K562 (cell line): ENCODE results near the gene ZMIZ1. TPM values are rescaled to one million over a fixed set of nuclear protein-coding genes. Genes with fewer than 3 reads are reported as not detected.

ENCODE experiments used
- ATAC-seq: fragments of 200-7000 bp; cut with Tn5 transposase; 3 replicates; pipeline ENCODE4 v1.9.1; 2020; ENCODE audit warnings: moderate library complexity
- BruUV-seq: library from RNA; stranded (reverse); fragments of 400-500 nt; replicated peaks from 2 replicates; lab custom pipeline; 2021; lab: Mats Ljungman, UMichigan
- CTCF ChIA-PET: fragments of 300-600 bp; formaldehyde crosslinking; extraction: SDS; loops from one replicate; lab custom pipeline; 2021; ENCODE audit warnings: low intra/inter-chr PET ratio; lab: Yijun Ruan, JAX
- POLR2A ChIA-PET: fragments of 300-600, 350-650 bp; sonication (Branson Sonifier 250); formaldehyde crosslinking; extraction: SDS; loops from one replicate; lab custom pipeline; 2021; ENCODE audit warnings: antibody characterized with exemption, inconsistent platforms; lab: Yijun Ruan, JAX
- DNase-seq, 4 experiments: peaks; one replicate each; pipeline versions ENCODE4 v3.0.0 to v3.0.0-alpha.2; 2011 to 2018; ENCODE audit warnings: low spot score in 3 of 4, mixed read lengths in 3 of 4; ENCODE audit errors: extremely low read depth in 1 of 4
- FAIRE-seq: peaks from 2 replicates; lab custom pipeline; 2011; peaks lifted over from hg19 to GRCh38; lab: Jason Lieb, UNC
- H2AFZ ChIP-seq: 2 replicates; pipeline ENCODE4 v1.6.0; 2011; ENCODE audit warnings: low read depth, low read length, control low read depth, inconsistent platforms
- H3K27ac ChIP-seq: fragments of 200-600 bp; 3 replicates; pipeline ENCODE4 v1.8.0; 2011; ENCODE audit warnings: low read depth, mild to moderate bottlenecking, control low read depth, inconsistent platforms, low read length, moderate library complexity, mixed read lengths; ENCODE audit errors: extremely low read depth
- H3K27me3 ChIP-seq, 2 experiments: fragments of 300-600 bp in 1 of 2; 2 replicates in 1 of 2; 3 replicates in 1 of 2; pipeline versions ENCODE4 v1.6.0 to v1.8.0; 2011; ENCODE audit warnings: inconsistent platforms in 2 of 2, low read length in 2 of 2, mild to moderate bottlenecking in 1 of 2, mixed read lengths in 1 of 2, moderate library complexity in 1 of 2; ENCODE audit not compliant: control insufficient read depth in 2 of 2, insufficient read depth in 2 of 2
- H3K36me3 ChIP-seq: fragments of 300-600 bp; 3 replicates; pipeline ENCODE4 v1.8.0; 2011; ENCODE audit warnings: mild to moderate bottlenecking, low read length, inconsistent platforms; ENCODE audit not compliant: control insufficient read depth, insufficient read depth
- H3K4me1 ChIP-seq, 2 experiments: fragments of 200-600 bp in 1 of 2; replicated peaks in 1 of 2; 2 replicates in 1 of 2; 3 replicates in 1 of 2; pipeline versions ENCODE4 v1.5.1 to v1.8.0; 2011; ENCODE audit warnings: inconsistent platforms in 2 of 2, low read length in 2 of 2, mild to moderate bottlenecking in 1 of 2, mixed read lengths in 1 of 2, moderate library complexity in 1 of 2; ENCODE audit not compliant: control insufficient read depth in 2 of 2, insufficient read depth in 2 of 2
- H3K4me2 ChIP-seq: 2 replicates; pipeline ENCODE4 v1.6.1; 2011; ENCODE audit warnings: low read length, control low read depth, inconsistent platforms, mixed read lengths; ENCODE audit not compliant: insufficient read depth
- H3K4me3 ChIP-seq: fragments of 200-600 bp; sonication (generic), shearing (Covaris generic); 2 replicates; pipeline ENCODE4 v1.5.1; 2016; ENCODE audit warnings: control low read depth, inconsistent platforms
- H3K79me2 ChIP-seq: fragments of 200-600 bp; 3 replicates; pipeline ENCODE4 v1.8.0; 2011; ENCODE audit warnings: low read length, inconsistent platforms; ENCODE audit not compliant: control insufficient read depth, insufficient read depth
- H3K9ac ChIP-seq, 2 experiments: 2 replicates each; pipeline versions ENCODE4 v1.6.0 to v1.6.1; 2011; ENCODE audit warnings: low read depth in 2 of 2, low read length in 2 of 2, control low read depth in 1 of 2, inconsistent platforms in 1 of 2, mild to moderate bottlenecking in 1 of 2, mixed read lengths in 1 of 2; ENCODE audit not compliant: insufficient read depth in 1 of 2
- H3K9me1 ChIP-seq: one replicate; pipeline ENCODE4 v1.6.0; 2011; ENCODE audit warnings: inconsistent platforms, mild to moderate bottlenecking, low read length, moderate library complexity; ENCODE audit not compliant: control insufficient read depth, insufficient read depth
- H3K9me3 ChIP-seq: replicated peaks from 2 replicates; pipeline ENCODE4 v1.5.1; 2011; ENCODE audit warnings: low read depth, low read length, inconsistent platforms; ENCODE audit not compliant: control insufficient read depth, insufficient read depth
- H4K20me1 ChIP-seq: replicated peaks from 2 replicates; pipeline ENCODE4 v1.6.1; 2011; ENCODE audit warnings: low read length, inconsistent platforms, mixed read lengths; ENCODE audit not compliant: control insufficient read depth, insufficient read depth
- CBX1 ChIP-seq: sonication (generic); IDR thresholded peaks from 2 replicates; pipeline ENCODE4 v1.6.1; 2016; ENCODE audit warnings: antibody characterized with exemption, low read depth, mild to moderate bottlenecking
- GTF3C2 ChIP-seq: IDR thresholded peaks from 3 replicates; pipeline ENCODE4 v1.6.1; 2011; ENCODE audit warnings: borderline replicate concordance, mild to moderate bottlenecking, moderate library complexity; ENCODE audit not compliant: insufficient read length; ENCODE audit errors: extremely low read depth
- KLF13 ChIP-seq: fragments of 450-650 bp; IDR thresholded peaks from 2 replicates; pipeline ENCODE4 v1.6.1; 2016; ENCODE audit warnings: missing genetic modification characterization, low read depth, mild to moderate bottlenecking, missing compliant biosample characterization, moderate library complexity, borderline replicate concordance
- MAX ChIP-seq: sonication (generic); formaldehyde crosslinking; IDR thresholded peaks from 2 replicates; pipeline ENCODE4 v1.9.0; 2022; ENCODE audit warnings: mild to moderate bottlenecking, missing genetic modification reagents
- PRPF4 ChIP-seq: fragments of 200-400 bp; formaldehyde crosslinking; IDR thresholded peaks from one replicate; pipeline ENCODE4 v1.6.1; 2017; ENCODE audit warnings: low read length, low read depth, mild to moderate bottlenecking; ENCODE audit not compliant: insufficient read depth, poor library complexity, severe bottlenecking
- RAD51 ChIP-seq: fragments of 450-650 bp; IDR thresholded peaks from 2 replicates; pipeline ENCODE4 v1.7.1; 2016; ENCODE audit warnings: low read depth, mild to moderate bottlenecking, borderline replicate concordance
- SMARCA5 ChIP-seq: fragments of 450-650 bp; IDR thresholded peaks from 2 replicates; pipeline ENCODE4 v1.6.1; 2016
- STAT5B ChIP-seq: fragments of 250-450 bp; sonication (Bioruptor Pico); IDR thresholded peaks from 2 replicates; pipeline ENCODE4 v1.8.0; 2021; ENCODE audit warnings: mild to moderate bottlenecking, inconsistent platforms
- TCF3 ChIP-seq: sonication (generic); formaldehyde crosslinking; IDR thresholded peaks from 2 replicates; pipeline ENCODE4 v1.4.0; 2020; ENCODE audit warnings: mild to moderate bottlenecking, missing genetic modification reagents
- ZNF354B ChIP-seq: fragments of 250-450 bp; sonication (Bioruptor Pico); IDR thresholded peaks from 2 replicates; pipeline ENCODE4 v1.4.0; 2020
- ZNF507 ChIP-seq: conservative IDR thresholded peaks from 2 replicates; pipeline ENCODE4 v1.6.1; 2017; ENCODE audit warnings: missing genetic modification characterization, missing compliant biosample characterization
- WGBS: fragments of 100-300 bp; shearing (Covaris generic); methylation state at CpG from one replicate; pipeline ENCODE4 v1.1.6; 2016; ENCODE audit warnings: low coverage, mixed read lengths; ENCODE audit not compliant: insufficient coverage; ENCODE audit errors: missing lambda C conversion rate; 5-methylcytosine and 5-hydroxymethylcytosine counted together
- in situ Hi-C: fragments of 300-500 bp; cut with MboI; formaldehyde crosslinking; loops from 4 replicates; pipeline ENCODE4 v1.15.0; 2018; ENCODE audit warnings: inconsistent platforms, mixed read lengths
- intact Hi-C: fragments of 100-400 bp; cut with micrococcal nuclease; formaldehyde crosslinking; loops from 2 replicates; pipeline ENCODE4 v1.14.2; 2022
- polyA plus RNA-seq, 8 experiments: library from polyadenylated mRNA; depleted of rRNA in 4 of 8; stranded (reverse) in 5 of 8; unstranded in 3 of 8; fragments of >200 nt; fragmentation: Nextera tagmentation in 2 of 8; fragmentation: Illumina TruSeq in 1 of 8; extraction: Ambion mirVana in 2 of 8; extraction: Trizol in 1 of 8; gene quantifications; 2 replicates each; pipeline versions ENCODE4 v1.2.1 to v1.2.3, GENCODE V29; 2011 to 2014; ENCODE audit warnings: inconsistent platforms in 1 of 8, missing spikeins in 1 of 8
- total RNA-seq, 7 experiments: library from RNA; depleted of rRNA in 6 of 7; stranded (reverse); fragments of >200 nt in 6 of 7; fragmentation: Illumina TruSeq in 2 of 7; extraction: Trizol in 2 of 7; gene quantifications; 2 replicates each; pipeline versions ENCODE4 v1.2.1 to v1.2.3, GENCODE V29; 2011 to 2021; ENCODE audit warnings: low replicate concordance in 1 of 7

The ZMIZ1 gene
- total and polyA plus RNA-seq, 9 of the 15 experiments (the other 6 are each of a cell fraction or from before 2014, with no cell fraction given): 1.0 to 37.3 (median 4.3) TPM

DNA sequence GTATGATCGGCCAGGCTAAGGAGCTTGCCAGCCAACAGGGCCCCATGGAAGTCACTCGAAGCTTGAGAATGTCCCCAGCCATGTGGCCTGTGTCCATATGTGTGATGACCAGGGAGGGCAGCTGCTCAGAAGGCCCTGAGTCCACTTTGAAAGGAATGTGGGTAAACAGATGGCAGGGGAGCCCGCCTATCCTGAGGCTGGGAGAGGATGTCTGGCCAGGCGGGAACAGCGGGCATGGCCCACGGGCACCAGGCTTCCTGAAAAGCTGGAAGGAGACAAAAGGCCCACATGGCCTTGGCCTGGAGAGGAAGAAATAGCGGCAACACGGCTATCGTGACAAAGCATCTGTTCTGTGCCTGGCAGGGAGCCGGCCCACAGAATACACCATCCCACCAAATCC lies 140.6 kb downstream of the ZMIZ1 start:
- no TSS peak for BruUV-seq
- FAIRE-seq (no peak), ATAC-seq (no peak)
- POLR2A ChIA-PET: no interaction called here
- Histone ChIP-seq H3K9me1 (peaks cover 6% of the 10 kb centered on the region), H3K27ac (no peak overlapping the region), H4K20me1 (no peaks in the 10 kb centered on the region; the same call in 1 of the 2 replicates), H3K4me2 (no peak overlapping the region), H3K79me2 (no peaks in the 10 kb centered on the region), H3K4me1 (no peaks in the 10 kb centered on the region), H3K4me3 (no peak overlapping the region), H3K9ac (no peak overlapping the region)
- in situ Hi-C loops: no loop called here
- intact Hi-C loops: no loop called here
- TF ChIP-seq MAX (CRISPR knock-in tag) (0 out of 2 replicates have a peak, but pooled peaks have one; percentile 26), CBX1 (no peak)
- TF ChIP-seq, all 486 proteins: peak for 1
- H3K36me3 ChIP-seq: peaks cover 38% of the 10 kb centered on the region; the same call in 2 of the 3 replicates
- WGBS: 72% methylated on average over 10 of the region's 10 CpGs
- DNase-seq: no peak
- CTCF ChIA-PET: no interaction called here
- H2AFZ ChIP-seq: no peak overlapping the region
- H3K27me3 ChIP-seq: no peaks in the 10 kb centered on the region
- H3K9me3 ChIP-seq: no peaks in the 10 kb centered on the region

GRCh38 chr10:79209831-79210230 lies 141.1 kb downstream of the ZMIZ1 start:
- no peak overlapping the region for H3K4me2 ChIP-seq
- H3K9me3 ChIP-seq: no peaks in the 10 kb centered on the region
- no peak overlapping the region for H2AFZ ChIP-seq
- H3K9me1 ChIP-seq: peaks cover 6% of the 10 kb centered on the region
- FAIRE-seq (no peak), ATAC-seq (no peak), DNase-seq (no peak)
- no peak overlapping the region for H3K27ac ChIP-seq
- no peaks in the 10 kb centered on the region for H3K79me2 ChIP-seq
- H3K9ac ChIP-seq: no peak overlapping the region
- H3K4me1 ChIP-seq: no peaks in the 10 kb centered on the region
- H3K27me3 ChIP-seq: no peaks in the 10 kb centered on the region
- H3K4me3 ChIP-seq: no peak overlapping the region
- H3K36me3 ChIP-seq: peaks cover 35% of the 10 kb centered on the region; the same call in 2 of the 3 replicates
- ChIA-PET CTCF (interaction anchor here (0.6 kb wide), 1 partner anchor 1080 kb away, joined by 3 read pairs; the partner anchor contains the start of gene MAT1A), POLR2A (no interaction called here)
- in situ Hi-C loops: no loop called here
- no peaks in the 10 kb centered on the region; the same call in 1 of the 2 replicates for H4K20me1 ChIP-seq
- no TSS peak for BruUV-seq
- intact Hi-C loops: no loop called here
- WGBS: 88% methylated on average over 5 of the region's 5 CpGs
- no peak for TF ChIP-seq KLF13
- no peak for TF ChIP-seq TCF3
- TF ChIP-seq SMARCA5: no peak
- TF ChIP-seq PRPF4: no peak
- no peak for TF ChIP-seq STAT5B
- no peak for TF ChIP-seq ZNF354B (CRISPR knock-in tag)
- no peak for TF ChIP-seq ZNF507 (tag)
- TF ChIP-seq RAD51: no peak
- no peak for TF ChIP-seq GTF3C2
